Measurements from ENCODE around the gene NCR1. TPM values are rescaled to one million over a fixed set of nuclear protein-coding genes. Genes with fewer than 3 reads are reported as not detected.
"Not testable (repeated sequence)": the region's sequence is repeated elsewhere in the genome, so short reads cannot be mapped to it uniquely, and the experiment has no call there.

Gene NCR1
- polyA plus RNA-seq, 1 donor from 2014 or later, result not detected

GRCh38 chr19:54905421-54905802 lies 536 bp upstream of the NCR1 start:
- H3K36me3 ChIP-seq (ENCODE audit: insufficient read depth, low read length), result no peaks in the 10 kb centered on the region
- H4K20me1 ChIP-seq (ENCODE audit: insufficient read depth), result no peaks in the 10 kb centered on the region
- no peaks in the 10 kb centered on the region for H3K79me2 ChIP-seq (replicated peaks; ENCODE audit: insufficient read depth, low read length)
- no peak overlapping the region for H3K4me2 ChIP-seq (ENCODE audit: low read length)
- H3K9me3 ChIP-seq (ENCODE audit: low read length), result no peaks in the 10 kb centered on the region
- H3K27ac ChIP-seq (ENCODE audit: low read length), result no peak overlapping the region
- no peak overlapping the region for H3K4me3 ChIP-seq (ENCODE audit: low read length)
- H3F3A ChIP-seq (ENCODE audit: insufficient read depth, low read length, poor library complexity, severe bottlenecking), result no peaks in the 10 kb centered on the region
- H3K27me3 ChIP-seq (ENCODE audit: insufficient read depth, low read depth, low read length), result no peaks in the 10 kb centered on the region
- H2AFZ ChIP-seq (ENCODE audit: low read depth, low read length), result no peak overlapping the region
- no peak overlapping the region for H3K9ac ChIP-seq (ENCODE audit: low read length)
- no peak for TF ChIP-seq TAF1 (IDR thresholded peaks at IDR 0.05; ENCODE audit: low read depth)
- TF ChIP-seq EP300 (conservative IDR thresholded peaks at IDR 0.05; ENCODE audit: poor library complexity, severe bottlenecking), result no peak
- TF ChIP-seq MXI1 (conservative IDR thresholded peaks at IDR 0.05; ENCODE audit: poor library complexity, severe bottlenecking), result no peak
- TF ChIP-seq SMC3 (conservative IDR thresholded peaks at IDR 0.05; ENCODE audit: poor library complexity), result no peak
- H3K9me2 ChIP-seq (ENCODE audit: insufficient read depth, low read length), result no peaks in the 10 kb centered on the region

- H3K79me2 ChIP-seq (replicated peaks; ENCODE audit: insufficient read depth, low read length), result no peaks in the 10 kb centered on the region
- no peak overlapping the region for H3K4me3 ChIP-seq (ENCODE audit: low read length)
- no peaks in the 10 kb centered on the region for H4K20me1 ChIP-seq (ENCODE audit: insufficient read depth)
- no peak overlapping the region for H3K9ac ChIP-seq (ENCODE audit: low read length)
- no peak overlapping the region for H3K4me2 ChIP-seq (ENCODE audit: low read length)
- TF ChIP-seq MXI1 (conservative IDR thresholded peaks at IDR 0.05; ENCODE audit: poor library complexity, severe bottlenecking) (no peak), EZH2 (IDR thresholded peaks at IDR 0.05; ENCODE audit: borderline replicate concordance, insufficient read depth, low read length, poor library complexity, severe bottlenecking) (no peak), TAF1 (IDR thresholded peaks at IDR 0.05; ENCODE audit: low read depth) (no peak), POLR2AphosphoS5 (IDR thresholded peaks at IDR 0.05) (no peak), RAD21 (conservative IDR thresholded peaks at IDR 0.05) (no peak), EP300 (conservative IDR thresholded peaks at IDR 0.05; ENCODE audit: poor library complexity, severe bottlenecking) (no peak), CTCF (IDR thresholded peaks at IDR 0.05; ENCODE audit: poor library complexity, severe bottlenecking) (no peak)
- TF ChIP-seq, protein P1, sequence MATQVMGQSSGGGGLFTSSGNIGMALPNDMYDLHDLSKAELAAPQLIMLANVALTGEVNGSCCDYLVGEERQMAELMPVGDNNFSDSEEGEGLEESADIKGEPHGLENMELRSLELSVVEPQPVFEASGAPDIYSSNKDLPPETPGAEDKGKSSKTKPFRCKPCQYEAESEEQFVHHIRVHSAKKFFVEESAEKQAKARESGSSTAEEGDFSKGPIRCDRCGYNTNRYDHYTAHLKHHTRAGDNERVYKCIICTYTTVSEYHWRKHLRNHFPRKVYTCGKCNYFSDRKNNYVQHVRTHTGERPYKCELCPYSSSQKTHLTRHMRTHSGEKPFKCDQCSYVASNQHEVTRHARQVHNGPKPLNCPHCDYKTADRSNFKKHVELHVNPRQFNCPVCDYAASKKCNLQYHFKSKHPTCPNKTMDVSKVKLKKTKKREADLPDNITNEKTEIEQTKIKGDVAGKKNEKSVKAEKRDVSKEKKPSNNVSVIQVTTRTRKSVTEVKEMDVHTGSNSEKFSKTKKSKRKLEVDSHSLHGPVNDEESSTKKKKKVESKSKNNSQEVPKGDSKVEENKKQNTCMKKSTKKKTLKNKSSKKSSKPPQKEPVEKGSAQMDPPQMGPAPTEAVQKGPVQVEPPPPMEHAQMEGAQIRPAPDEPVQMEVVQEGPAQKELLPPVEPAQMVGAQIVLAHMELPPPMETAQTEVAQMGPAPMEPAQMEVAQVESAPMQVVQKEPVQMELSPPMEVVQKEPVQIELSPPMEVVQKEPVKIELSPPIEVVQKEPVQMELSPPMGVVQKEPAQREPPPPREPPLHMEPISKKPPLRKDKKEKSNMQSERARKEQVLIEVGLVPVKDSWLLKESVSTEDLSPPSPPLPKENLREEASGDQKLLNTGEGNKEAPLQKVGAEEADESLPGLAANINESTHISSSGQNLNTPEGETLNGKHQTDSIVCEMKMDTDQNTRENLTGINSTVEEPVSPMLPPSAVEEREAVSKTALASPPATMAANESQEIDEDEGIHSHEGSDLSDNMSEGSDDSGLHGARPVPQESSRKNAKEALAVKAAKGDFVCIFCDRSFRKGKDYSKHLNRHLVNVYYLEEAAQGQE (IDR thresholded peaks at IDR 0.05; ENCODE audit: borderline replicate concordance), result no peak
- no peaks in the 10 kb centered on the region for H3K9me3 ChIP-seq (ENCODE audit: low read length)
- no peaks in the 10 kb centered on the region for H3F3A ChIP-seq (ENCODE audit: insufficient read depth, low read length, poor library complexity, severe bottlenecking)
- H3K36me3 ChIP-seq (ENCODE audit: insufficient read depth, low read length), result no peaks in the 10 kb centered on the region
- H3K9me2 ChIP-seq (ENCODE audit: insufficient read depth, low read length), result no peaks in the 10 kb centered on the region
- no peak overlapping the region for H3K27ac ChIP-seq (ENCODE audit: low read length)
- H2AFZ ChIP-seq (ENCODE audit: low read depth, low read length), result no peak overlapping the region
- H3K27me3 ChIP-seq (ENCODE audit: insufficient read depth, low read depth, low read length), result no peaks in the 10 kb centered on the region
Observed at GRCh38 chr19:54906819-54907218, 871 bp downstream of the NCR1 start.

DNA sequence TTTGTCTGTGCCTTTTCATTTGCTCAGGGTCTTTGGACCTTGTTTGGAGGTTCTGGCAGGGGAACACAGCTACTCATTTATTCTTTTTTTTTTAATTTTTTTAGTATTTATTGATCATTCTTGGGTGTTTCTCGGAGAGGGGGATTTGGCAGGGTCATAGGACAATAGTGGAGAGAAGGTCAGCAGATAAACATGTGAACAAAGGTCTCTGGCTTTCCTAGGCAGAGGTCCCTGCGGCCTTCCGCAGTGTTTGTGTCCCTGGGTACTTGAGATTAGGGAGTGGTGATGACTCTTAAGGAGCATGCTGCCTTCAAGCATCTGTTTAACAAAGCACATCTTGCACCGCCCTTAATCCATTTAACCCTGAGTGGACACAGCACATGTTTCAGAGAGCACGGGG lies 2.0 kb downstream of the NCR1 start:
- H3K4me3 ChIP-seq (ENCODE audit: low read length); H3F3A ChIP-seq (ENCODE audit: insufficient read depth, low read length, poor library complexity, severe bottlenecking); H3K36me3 ChIP-seq (ENCODE audit: insufficient read depth, low read length); H3K9me2 ChIP-seq (ENCODE audit: insufficient read depth, low read length); H3K9ac ChIP-seq (ENCODE audit: low read length); H3K4me2 ChIP-seq (ENCODE audit: low read length); H3K27me3 ChIP-seq (ENCODE audit: insufficient read depth, low read depth, low read length); H3K27ac ChIP-seq (ENCODE audit: low read length); H3K9me3 ChIP-seq (ENCODE audit: low read length); H4K20me1 ChIP-seq (ENCODE audit: insufficient read depth); H2AFZ ChIP-seq (ENCODE audit: low read depth, low read length); H3K79me2 ChIP-seq (replicated peaks; ENCODE audit: insufficient read depth, low read length): not testable (repeated sequence)
